ENCODE measurements around the gene DNASE1L3.
A peak's percentile ranks its signal among the peaks of the same experiment; 100 is the strongest.

Gene DNASE1L3

DNA sequence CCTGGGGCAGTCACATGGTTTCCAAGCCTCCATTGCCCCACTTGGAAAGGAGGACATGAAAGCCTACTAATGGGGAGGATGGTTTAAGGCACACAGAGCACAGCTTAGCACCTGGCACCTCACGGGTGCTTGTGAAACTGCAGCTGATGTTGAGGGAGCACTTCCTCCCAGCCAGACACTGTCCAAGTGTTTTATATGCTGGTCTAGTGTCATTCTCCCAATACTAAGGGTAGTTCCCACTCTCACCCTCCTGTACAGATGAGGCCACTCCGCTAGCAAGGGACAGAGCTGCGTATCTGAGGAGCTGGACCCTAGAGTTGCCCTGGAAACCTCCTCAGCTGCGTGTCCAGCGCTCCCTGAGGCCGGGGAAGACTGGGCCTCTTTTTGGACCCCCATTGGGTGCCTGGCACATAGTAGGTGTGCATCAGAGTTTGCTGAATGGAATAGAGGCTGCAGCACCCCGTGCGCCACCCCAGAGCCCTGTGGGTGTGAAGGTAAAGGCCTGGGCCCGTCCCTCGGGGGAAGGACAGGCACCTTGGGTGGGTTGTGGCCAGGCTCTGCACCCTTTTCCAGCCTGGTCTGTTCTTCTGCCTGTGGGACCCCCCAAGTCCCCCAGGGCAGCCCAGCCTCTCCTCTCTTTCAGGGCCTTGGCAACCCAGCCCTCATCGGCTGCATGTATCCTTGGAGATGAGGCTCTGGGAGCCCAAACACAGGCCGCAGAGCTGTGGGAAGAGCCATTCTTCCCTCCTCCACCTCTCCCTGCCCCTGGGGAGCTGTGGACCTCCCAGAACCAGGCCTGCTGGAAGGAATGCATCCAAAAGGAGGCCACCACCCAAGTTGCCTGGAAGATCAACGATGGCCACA, 31.3 kb downstream of the DNASE1L3 start:
- DNase-seq (ENCODE audit: low read depth) = no peak

DNA sequence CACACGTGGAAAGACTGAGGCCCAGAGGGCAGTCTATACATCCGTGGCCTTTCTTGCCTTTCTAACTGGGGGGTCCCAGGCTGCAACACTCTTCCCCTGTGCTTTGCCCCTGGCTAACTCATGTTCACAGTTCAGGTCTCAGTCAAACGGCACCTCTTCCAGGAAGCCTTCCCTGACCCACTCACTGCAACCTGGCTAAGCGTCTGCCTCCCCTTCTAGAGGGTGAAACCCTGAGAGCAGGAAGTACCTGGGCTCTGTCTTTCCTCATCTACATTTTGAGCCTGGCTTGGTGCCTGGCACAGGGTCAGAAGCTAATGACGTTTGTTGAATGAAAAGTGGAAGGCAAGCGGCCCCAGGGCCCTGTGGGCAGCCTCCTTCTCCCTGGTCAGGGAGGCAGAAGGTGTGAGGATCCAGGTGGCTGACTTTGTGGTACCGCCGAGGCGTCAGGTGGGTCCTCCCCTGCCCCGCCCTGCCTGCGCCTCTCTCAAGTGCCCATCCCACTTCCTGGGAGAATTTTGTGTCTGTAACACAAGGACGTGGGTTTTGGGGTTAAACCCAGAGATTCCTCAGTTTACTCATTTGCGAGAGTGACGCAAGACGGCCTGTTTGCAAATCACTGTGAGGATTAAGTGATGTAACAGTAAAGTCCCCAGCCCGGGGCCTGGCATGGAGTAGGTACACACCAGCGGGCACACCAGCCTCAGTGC, 32.1 kb downstream of the DNASE1L3 start:
- no peak for DNase-seq (ENCODE audit: low read depth)

DNA sequence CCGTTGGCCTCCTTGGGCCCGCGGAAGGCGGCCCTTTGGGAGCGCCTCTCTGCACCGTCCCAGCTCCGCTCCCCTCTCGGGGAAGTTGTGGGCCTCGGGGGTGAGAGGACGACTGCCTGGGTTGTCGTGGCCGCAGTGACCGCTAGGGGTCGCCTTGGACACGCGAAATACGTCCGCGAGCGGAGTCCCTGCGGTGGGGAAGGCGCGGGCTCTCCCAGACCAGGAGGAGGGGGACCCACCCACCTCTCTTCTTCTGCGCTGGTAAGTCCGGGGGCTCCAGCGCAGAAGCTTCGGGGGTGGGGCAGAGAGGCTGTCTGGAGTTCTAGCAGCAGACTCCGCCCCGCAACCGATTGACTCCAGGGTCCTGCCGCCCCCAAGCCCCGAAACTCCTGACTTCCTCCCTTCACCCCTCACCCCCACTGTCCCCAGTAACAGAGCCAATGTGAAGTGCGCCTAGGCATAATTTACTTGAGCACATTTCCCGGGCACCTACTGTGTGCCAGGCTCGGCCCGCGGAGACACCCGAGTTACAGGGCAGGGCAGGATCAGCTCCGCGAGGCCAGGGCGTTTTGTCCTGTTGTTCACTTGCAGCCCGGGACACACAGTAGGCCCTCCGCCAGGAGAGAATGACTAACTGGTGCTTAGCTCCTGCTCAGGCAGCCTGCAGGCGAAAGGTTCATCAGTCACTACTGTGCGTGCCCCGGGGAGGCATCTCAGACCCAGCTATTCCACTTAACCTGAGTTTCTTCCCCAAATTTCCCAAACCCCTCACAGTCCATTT, 32.8 kb downstream of the DNASE1L3 start:
- DNase-seq (ENCODE audit: low read depth) = peak; percentile 76

DNA sequence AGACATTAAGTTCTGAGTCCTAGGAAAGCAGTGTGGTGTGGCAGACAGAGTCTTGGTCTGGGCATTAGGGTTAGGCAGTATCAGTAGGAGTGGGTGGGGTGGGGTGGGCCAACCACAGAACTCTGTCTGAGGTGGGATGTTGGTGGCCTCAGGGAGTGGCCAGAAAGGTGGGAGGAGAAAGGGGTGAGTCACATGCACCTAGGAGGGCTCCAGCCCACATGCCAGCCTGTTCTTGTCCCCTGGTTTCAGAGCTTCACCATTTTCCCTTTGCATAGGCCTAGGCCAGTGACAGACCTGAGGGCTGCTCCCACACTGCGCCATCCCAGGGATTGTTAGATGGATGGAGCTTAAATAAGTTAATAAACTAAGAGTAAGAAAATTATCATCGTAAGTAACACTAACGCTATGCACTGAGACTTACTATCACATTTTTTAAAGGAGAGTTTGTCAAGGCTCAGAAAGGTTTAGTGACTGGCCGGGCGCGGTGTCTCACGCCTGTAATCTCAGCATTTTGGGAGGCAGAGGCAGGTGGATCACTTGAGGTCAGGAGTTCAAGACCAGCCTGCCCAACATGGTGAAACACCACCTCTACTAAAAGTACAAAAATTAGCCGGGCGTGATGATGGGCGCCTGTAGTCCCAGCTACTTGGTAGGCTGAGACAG, 33.8 kb downstream of the DNASE1L3 start:
- DNase-seq (ENCODE audit: low read depth) = no peak

DNA sequence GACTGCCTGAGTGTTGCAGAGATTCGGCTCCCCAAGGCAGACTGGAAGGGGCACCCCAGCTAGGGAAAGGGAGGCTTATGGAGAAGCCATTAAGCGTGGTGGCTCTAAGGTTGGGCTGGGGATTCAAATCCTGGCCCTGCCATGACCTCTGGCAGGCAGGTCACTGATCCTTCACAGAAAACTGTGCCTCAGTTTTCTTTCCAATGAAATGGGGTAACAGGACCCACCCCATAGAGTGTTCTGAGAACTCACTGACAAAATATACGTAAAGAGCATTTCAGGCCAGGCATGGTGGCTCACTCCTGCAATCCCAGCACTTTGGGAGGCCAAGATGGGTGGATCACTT, 34.6 kb downstream of the DNASE1L3 start:
- DNase-seq (ENCODE audit: low read depth) = no peak

DNA sequence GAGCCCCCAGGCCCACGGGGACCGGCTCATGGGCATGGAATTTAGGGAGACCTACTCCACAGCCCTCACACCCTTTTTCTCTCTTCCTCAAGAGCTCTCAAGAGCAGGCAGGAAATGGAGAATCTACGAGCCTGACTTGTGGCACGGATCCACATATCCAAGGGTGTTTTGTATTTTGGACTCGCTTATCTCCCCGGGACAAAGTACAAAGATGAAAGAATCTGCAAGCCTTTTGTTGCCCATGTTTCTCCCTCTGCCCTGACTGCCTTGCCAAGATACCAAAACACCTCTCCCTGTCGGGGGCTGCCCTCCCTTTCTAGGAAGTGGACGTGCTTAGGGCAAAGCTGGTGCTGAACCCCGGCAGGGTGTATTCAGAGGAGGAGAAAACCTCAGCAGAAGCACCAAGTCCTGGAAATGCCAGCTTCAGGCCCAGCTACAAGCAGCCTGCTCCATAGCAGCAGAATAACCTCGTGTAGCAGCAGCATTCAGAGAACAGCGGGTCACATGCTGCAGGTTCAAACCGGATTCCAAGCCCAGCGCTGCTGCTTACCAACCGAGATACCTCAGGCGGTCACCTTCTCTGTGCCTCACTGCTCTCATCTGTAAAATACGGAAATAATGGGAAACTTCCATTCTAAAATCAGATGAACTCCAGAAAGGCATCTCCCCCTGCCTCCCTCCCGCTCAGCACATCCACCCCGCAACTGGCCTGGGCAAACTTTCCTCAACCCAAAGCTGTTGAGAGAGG, 35.2 kb downstream of the DNASE1L3 start:
- no peak for DNase-seq (ENCODE audit: low read depth)

DNA sequence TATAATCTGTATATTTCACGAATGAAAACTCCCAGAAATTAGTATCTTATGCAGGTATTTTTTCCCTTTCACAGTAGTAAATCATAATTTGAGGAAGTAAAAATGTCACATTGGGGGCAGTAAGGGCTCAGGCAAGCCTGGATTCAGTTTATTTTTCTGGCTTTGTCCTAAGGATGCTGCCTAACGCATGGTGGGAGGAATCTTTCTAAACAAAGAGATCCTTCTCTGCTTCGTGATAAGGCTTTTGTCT, 35.7 kb downstream of the DNASE1L3 start:
- no peak for DNase-seq (ENCODE audit: low read depth)

DNA sequence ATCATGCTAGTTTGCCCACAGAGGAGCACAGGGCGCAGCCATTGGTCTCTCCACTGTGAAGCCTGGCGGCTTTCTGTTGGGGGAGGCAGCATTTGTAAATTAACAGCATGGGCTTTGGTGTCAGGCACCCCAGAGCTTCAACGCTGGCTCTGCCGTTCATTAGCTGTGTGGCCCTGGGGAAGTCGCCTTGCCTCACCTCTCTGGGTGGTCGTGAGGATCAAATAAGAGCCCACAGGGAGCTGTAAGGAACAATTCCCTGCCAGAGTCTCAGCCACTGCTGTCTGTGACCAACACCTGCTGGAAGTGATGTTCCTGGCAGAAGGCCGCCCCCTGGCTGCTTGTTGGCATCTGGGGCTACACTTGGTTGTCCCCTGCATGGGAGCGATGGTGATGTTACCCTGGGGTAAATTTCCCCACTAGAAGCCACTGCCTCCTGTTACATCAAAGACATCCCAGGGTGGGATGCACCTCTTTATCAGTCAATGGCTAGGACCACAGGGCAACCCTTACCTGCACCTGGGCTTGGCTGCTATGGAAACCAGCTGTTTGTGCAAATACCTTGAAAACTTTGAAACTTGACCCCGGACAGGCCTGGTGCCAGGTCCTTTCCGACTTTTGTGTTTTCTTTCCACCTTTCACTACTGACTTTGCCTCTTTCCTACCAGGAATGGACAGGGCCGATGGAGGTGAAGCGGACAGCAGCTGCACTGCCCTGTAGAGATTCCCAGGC, 36.9 kb downstream of the DNASE1L3 start:
- DNase-seq (ENCODE audit: low read depth) = no peak

DNA sequence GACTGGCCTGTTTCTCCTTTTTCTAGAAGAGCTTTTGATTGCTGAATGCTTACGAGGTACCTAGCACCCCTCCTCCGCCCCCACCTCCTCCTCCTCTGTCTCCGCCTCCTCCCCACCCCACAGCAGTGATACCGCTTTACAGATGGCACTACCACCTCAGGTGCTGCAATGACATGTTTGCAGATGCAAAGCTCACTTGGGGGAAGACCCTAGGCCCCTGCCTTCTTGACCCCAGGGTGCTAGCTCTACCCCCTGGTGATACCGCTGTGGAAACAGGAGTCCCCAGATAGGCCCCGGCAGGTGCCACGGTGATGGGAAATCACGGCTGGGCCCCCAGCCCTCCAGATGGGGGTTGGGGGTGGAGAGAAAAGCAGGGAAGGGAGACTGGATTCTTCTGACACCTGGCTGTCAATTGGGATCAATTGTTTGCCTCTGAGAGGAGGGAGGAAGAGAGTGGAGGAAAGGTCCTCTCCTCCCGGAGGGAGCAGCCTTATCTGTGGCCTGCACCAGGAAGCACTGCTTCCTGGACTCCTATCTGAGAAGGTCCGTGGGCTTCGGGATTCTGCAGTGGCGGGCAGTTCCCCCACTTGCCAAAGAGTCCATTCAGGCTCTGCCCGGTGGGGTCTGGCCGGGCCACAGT, 37.6 kb downstream of the DNASE1L3 start:
- no peak for DNase-seq (ENCODE audit: low read depth)

DNA sequence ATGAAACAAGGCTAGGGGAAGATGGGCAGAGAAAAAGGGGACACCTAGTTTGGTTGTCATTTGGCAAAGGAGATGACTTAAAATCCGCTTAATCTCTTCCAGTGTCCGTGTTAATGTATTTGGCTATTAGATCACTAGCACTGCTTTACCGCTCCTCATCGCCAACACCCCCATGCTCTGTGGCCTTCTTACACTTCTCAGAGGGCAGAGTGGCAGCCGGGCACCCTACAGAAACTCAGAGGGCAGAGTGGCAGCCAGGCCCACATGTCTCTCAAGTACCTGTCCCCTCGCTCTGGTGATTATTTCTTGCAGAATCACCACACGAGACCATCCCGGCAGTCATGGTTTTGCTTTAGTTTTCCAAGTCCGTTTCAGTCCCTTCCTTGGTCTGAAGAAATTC, 39.6 kb downstream of the DNASE1L3 start:
- DNase-seq (ENCODE audit: low read depth) = no peak

DNA sequence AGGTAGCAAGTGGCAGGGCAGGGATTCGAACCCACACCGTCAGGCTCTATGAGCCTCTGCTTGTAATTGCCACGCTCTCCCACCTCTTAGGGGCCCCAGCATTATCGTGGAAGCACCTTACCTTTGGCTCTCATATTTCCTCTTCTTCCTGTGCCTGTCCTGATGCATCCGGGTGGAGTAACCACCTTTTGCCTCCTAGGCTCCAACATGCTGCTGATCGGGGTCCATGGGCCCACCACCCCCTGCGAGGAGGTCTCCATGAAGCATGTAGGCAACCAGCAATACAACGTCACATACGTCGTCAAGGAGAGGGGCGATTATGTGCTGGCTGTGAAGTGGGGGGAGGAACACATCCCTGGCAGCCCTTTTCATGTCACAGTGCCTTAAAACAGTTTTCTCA, 40.4 kb downstream of the DNASE1L3 start:
- DNase-seq (ENCODE audit: low read depth) = no peak

DNA sequence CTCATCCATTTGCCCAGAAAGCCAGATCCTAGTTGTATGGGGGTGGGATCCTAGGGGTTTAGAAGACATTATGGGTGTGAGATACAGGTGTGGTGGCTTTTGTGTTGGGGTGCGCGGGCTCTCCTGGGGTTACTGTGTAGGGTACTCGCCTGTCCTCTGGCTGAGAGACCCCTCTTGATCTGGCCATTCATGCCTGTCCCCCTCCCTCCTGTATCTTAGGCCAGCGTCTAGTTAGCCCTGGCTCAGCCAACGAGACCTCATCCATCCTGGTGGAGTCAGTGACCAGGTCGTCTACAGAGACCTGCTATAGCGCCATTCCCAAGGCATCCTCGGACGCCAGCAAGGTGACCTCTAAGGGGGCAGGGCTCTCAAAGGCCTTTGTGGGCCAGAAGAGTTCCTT, 41.4 kb downstream of the DNASE1L3 start:
- no peak for DNase-seq (ENCODE audit: low read depth)

DNA sequence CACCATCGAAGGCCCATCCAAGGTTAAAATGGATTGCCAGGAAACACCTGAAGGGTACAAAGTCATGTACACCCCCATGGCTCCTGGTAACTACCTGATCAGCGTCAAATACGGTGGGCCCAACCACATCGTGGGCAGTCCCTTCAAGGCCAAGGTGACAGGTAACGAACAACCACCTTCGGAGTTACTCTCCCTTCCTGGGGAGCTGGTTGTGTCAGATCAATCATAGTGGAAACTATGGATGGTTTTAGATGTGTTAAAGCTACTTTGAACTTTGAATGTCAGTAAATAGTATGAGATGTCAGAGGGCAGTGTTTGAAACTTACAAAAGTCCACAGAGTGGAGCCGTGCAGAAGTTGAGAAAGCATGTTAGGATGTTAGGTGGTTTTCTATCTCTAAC, 42.3 kb downstream of the DNASE1L3 start:
- DNase-seq (ENCODE audit: low read depth) = no peak

DNA sequence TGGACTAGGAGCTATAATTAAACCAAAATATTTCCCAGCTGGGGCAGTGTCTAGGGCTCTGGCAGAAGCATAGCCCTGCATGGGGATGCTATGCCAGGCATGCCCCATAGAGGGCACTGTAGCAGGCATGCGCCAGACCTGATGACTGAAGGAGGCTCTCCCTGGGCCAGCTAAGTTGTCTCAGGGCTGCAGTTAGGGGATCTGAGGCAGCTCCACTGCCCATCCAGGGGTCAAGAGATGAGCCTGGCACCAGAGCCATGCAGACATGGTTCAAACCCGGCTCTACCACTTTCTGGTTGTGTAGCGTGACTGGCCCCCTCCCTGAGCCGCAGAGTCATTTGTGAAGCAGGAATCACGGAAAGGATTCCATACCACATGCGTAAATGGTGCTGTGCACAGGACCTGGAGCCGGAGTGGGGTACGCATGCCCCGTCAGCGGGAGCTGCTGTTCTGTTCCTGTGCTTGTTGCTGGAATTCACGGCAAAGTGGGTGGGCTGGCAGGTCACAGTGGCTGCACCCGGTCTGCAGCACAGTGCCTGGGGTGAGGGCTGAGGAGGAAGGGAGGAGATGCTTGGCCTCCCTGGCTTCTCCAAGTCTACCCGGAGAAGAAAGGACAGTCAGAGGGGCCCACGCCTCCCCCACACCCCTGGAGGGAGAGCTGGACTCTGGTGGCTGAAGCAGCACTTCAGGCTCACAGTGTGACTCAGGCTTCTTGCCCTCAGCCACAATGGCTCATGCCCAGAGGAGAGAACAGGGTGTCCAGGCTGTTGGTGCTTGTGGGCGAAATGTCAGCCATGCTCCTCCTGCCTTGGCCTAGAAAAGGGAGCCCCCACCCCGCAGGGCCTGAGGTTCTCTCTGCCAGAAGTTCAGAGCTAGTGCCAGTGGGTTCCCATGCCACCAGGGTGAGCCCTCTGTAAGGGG, 43.1 kb downstream of the DNASE1L3 start:
- DNase-seq (ENCODE audit: low read depth) = peak; percentile 10

DNA sequence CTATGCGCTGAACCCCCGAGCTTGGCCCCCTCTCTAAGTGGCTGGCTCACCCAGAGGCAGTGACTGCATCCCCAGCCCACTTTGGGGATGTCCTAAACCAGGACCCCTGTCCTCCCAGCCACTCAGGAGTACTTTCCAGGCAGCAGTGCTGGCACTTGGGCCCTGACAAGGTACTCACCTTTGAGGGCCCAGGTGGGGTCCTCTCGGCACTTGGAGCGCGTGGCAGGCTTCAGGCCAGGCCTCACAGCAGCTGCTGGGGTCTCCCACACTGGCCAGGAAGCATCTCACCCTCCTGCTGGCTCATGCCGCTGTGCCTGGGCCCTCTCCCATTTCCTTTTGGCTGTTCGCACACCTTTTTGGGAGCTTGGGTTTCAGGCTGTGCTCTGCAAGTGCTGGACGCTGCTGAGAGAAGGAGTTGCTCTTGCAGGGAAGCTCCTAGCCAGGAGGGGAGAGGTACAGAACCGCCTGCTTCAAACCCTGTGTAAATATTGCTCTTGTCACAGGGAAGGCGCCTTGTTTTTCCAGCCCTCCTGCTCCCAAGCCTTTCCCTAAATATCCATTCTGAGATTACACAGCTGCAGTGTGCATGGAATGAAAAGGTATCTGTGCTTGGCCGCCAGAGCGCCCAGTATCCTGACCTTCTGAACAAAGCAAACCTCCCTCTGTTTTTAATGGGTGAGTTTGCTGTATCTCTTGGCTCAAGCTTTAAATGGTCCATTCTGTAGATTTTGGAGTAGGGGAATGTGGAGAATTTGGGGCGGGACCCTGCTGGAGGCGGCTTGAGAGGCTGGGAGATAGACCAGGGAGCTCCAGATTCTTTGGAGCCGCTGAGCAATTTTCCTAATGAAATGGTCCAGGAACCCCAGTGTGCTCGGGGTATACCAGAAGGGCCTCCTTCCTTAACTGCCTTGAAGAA, 45.6 kb downstream of the DNASE1L3 start:
- DNase-seq (ENCODE audit: low read depth) = no peak

DNA sequence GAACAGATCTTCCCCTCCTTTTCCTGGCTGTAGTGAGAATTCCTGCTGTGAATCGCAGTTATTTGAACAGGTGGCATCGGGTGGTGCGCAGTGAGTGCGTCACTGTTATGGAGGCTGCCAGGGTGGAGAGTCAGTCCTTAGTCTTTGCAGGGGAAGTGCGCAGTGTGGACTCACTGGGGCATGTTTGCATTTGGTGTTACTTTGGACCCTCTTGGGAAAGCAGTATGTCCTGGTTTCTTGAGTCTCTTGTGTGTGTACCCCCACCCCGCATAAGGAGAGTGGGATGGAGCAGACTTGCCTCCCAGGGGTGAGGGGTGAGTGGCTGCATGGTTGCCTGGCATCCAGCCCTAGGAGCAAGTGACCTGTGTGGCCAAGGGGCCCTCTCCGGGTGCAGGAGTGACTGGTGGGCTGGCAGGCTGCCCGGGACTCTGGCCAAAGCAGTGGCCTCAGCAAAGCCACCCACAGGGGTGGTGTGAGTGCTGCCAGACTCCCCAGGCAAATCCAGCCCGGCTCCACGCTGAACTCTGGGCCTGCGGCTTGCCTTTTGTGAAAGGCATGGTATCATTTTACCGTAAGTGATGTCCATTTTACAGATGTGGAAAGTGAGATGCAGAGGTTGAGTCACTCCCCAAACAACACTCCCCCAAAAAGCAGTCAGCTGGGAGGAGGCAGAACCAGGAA, 46.4 kb downstream of the DNASE1L3 start:
- no peak for DNase-seq (ENCODE audit: low read depth)

DNA sequence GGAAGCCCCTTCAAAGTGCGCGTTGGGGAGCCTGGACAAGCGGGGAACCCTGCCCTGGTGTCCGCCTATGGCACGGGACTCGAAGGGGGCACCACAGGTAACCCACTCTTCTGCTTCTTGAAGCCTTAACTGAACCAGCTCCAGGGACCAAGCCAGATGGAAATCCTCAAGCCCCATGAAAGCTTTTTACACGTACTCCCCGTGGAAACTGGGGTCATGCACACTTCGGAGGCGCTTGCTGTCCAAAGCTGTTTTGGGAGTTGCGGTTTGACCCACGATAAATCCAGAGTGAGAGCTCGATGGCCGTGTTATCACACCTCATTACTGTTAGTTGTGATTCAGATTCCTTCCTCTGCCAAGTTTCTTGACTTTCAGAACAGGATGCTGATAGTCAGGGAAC, 47.5 kb downstream of the DNASE1L3 start:
- no peak for DNase-seq (ENCODE audit: low read depth)
